ENCODE measurements around the gene PEPD. TPM values are rescaled to one million over a fixed set of nuclear protein-coding genes. Genes with fewer than 3 reads are reported as not detected.

PEPD gene
- total RNA-seq, 1 donor from 2014 or later, result 30.0 TPM

GRCh38 chr19:33477781-33478180 is 43.8 kb downstream of the PEPD start:
- peaks cover 34% of the 10 kb centered on the region for H3K36me3 ChIP-seq
- intact Hi-C loops (cut with micrococcal nuclease), result no loop called here
- H3K4me3 ChIP-seq, result no peak overlapping the region
- DNase-seq, result no peak
- no peaks in the 10 kb centered on the region for H3K4me1 ChIP-seq
- H3K27ac ChIP-seq (replicated peaks), result no peak overlapping the region
- H3K27me3 ChIP-seq (ENCODE audit: low read depth), result no peaks in the 10 kb centered on the region
- TF ChIP-seq CTCF (IDR thresholded peaks at IDR 0.05; ENCODE audit: borderline replicate concordance), result no peak
- H3K9me3 ChIP-seq (replicated peaks), result peaks cover 18% of the 10 kb centered on the region

- Histone ChIP-seq H3K27ac (replicated peaks) (no peak overlapping the region), H3K27me3 (ENCODE audit: low read depth) (no peaks in the 10 kb centered on the region), H3K36me3 (peaks cover 29% of the 10 kb centered on the region), H3K9me3 (replicated peaks) (peaks cover 12% of the 10 kb centered on the region), H3K4me1 (no peaks in the 10 kb centered on the region), H3K4me3 (no peak overlapping the region)
- intact Hi-C loops (cut with micrococcal nuclease), result no loop called here
- no peak for DNase-seq
- no peak for TF ChIP-seq CTCF (IDR thresholded peaks at IDR 0.05; ENCODE audit: borderline replicate concordance)
Observed at GRCh38 chr19:33476151-33476707, 45.4 kb downstream of the PEPD start.

- Histone ChIP-seq H3K9me3 (replicated peaks) (peaks cover 2% of the 10 kb centered on the region), H3K27me3 (ENCODE audit: low read depth) (no peaks in the 10 kb centered on the region), H3K27ac (replicated peaks) (no peak overlapping the region), H3K4me1 (no peaks in the 10 kb centered on the region), H3K4me3 (no peak overlapping the region), H3K36me3 (peaks cover 20% of the 10 kb centered on the region)
- DNase-seq, result no peak
- TF ChIP-seq CTCF (IDR thresholded peaks at IDR 0.05; ENCODE audit: borderline replicate concordance), result no peak
- intact Hi-C loops (cut with micrococcal nuclease), result no loop called here
Observed at GRCh38 chr19:33473653-33474305, 47.8 kb downstream of the PEPD start.

GRCh38 chr19:33472691-33473652 is 48.6 kb downstream of the PEPD start:
- H3K27me3 ChIP-seq (ENCODE audit: low read depth), result no peaks in the 10 kb centered on the region
- no peaks in the 10 kb centered on the region for H3K9me3 ChIP-seq (replicated peaks)
- no peak overlapping the region for H3K4me3 ChIP-seq
- no peaks in the 10 kb centered on the region for H3K4me1 ChIP-seq
- peaks cover 19% of the 10 kb centered on the region for H3K36me3 ChIP-seq
- no peak for DNase-seq
- TF ChIP-seq CTCF (IDR thresholded peaks at IDR 0.05; ENCODE audit: borderline replicate concordance), result no peak
- no peak overlapping the region for H3K27ac ChIP-seq (replicated peaks)
- intact Hi-C loops (cut with micrococcal nuclease), result no loop called here

- no peak overlapping the region for H3K27ac ChIP-seq (replicated peaks)
- H3K36me3 ChIP-seq, result peaks cover 11% of the 10 kb centered on the region
- no peak overlapping the region for H3K4me3 ChIP-seq
- no peaks in the 10 kb centered on the region for H3K27me3 ChIP-seq (ENCODE audit: low read depth)
- no peaks in the 10 kb centered on the region for H3K9me3 ChIP-seq (replicated peaks)
- intact Hi-C loops (cut with micrococcal nuclease), result no loop called here
- no peaks in the 10 kb centered on the region for H3K4me1 ChIP-seq
- DNase-seq, result no peak
- no peak for TF ChIP-seq CTCF (IDR thresholded peaks at IDR 0.05; ENCODE audit: borderline replicate concordance)
Observed at GRCh38 chr19:33472226-33472625, 49.4 kb downstream of the PEPD start.

Data from left ventricle myocardium inferior (tissue), 1 donor.